Bronchial epithelial cell (primary cell): Measurements from ENCODE around the gene LY6G6D. TPM values are rescaled to one million over a fixed set of nuclear protein-coding genes. Genes with fewer than 3 reads are reported as not detected.
A peak's percentile ranks its signal among the peaks of the same experiment; 100 is the strongest.

ENCODE experiments used
- DNase-seq: peaks from one replicate; pipeline ENCODE4 v3.0.0-alpha.2; 2010; ENCODE audit warnings: low read depth
- FAIRE-seq: peaks from 2 replicates; lab custom pipeline; 2011; peaks lifted over from hg19 to GRCh38; lab: Jason Lieb, UNC
- H3K27me3 ChIP-seq: 2 replicates; pipeline ENCODE4 v1.5.1; 2011; ENCODE audit warnings: low read length; ENCODE audit not compliant: control insufficient read depth, insufficient read depth
- H3K36me3 ChIP-seq: 2 replicates; pipeline ENCODE4 v1.5.1; 2011; ENCODE audit warnings: low read length; ENCODE audit not compliant: control insufficient read depth, insufficient read depth
- H3K4me3 ChIP-seq: 2 replicates; pipeline ENCODE4 v1.5.1; 2011; ENCODE audit warnings: mild to moderate bottlenecking, low read depth, low read length, control low read depth
- total RNA-seq: library from RNA; depleted of rRNA; stranded (reverse); fragments of >200 nt; gene quantifications from 2 replicates; pipeline ENCODE4 v1.2.1, GENCODE V29; 2014
- TF ChIP-seq, protein P1 (sequence below): IDR thresholded peaks from 2 replicates; pipeline ENCODE4 v1.5.1; 2011; ENCODE audit warnings: mild to moderate bottlenecking, moderate library complexity, low read length, control low read depth, inconsistent platforms; ENCODE audit not compliant: insufficient read depth, severe bottlenecking

LY6G6D gene
- total RNA-seq, 1 donor from 2014 or later, result not detected

DNA sequence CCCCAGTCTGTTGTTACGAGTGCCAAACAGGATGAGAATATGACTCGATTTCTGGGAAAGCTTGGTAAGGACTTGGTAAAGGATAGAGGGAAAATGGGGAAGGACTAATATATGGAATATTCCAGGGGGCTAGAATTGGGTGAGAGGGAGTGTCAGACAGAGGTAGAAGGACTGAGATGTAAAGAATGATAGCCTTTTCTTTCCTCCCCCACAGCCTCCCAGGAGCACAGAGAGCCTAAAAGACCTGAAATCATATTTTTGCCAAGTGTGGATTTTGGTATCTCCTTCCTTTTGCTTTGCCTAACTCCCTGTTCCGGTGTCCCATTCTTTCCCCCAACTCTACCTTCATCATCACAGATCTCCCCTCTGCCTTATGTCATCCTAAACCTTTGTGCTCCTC is 27.7 kb downstream of the LY6G6D start:
- no peak for DNase-seq
- no peak overlapping the region for H3K4me3 ChIP-seq
- H3K27me3 ChIP-seq, result no peaks in the 10 kb centered on the region
- TF ChIP-seq, protein P1, sequence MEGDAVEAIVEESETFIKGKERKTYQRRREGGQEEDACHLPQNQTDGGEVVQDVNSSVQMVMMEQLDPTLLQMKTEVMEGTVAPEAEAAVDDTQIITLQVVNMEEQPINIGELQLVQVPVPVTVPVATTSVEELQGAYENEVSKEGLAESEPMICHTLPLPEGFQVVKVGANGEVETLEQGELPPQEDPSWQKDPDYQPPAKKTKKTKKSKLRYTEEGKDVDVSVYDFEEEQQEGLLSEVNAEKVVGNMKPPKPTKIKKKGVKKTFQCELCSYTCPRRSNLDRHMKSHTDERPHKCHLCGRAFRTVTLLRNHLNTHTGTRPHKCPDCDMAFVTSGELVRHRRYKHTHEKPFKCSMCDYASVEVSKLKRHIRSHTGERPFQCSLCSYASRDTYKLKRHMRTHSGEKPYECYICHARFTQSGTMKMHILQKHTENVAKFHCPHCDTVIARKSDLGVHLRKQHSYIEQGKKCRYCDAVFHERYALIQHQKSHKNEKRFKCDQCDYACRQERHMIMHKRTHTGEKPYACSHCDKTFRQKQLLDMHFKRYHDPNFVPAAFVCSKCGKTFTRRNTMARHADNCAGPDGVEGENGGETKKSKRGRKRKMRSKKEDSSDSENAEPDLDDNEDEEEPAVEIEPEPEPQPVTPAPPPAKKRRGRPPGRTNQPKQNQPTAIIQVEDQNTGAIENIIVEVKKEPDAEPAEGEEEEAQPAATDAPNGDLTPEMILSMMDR, result no peak
- no peak for FAIRE-seq
- peaks cover 5% of the 10 kb centered on the region for H3K36me3 ChIP-seq

DNA sequence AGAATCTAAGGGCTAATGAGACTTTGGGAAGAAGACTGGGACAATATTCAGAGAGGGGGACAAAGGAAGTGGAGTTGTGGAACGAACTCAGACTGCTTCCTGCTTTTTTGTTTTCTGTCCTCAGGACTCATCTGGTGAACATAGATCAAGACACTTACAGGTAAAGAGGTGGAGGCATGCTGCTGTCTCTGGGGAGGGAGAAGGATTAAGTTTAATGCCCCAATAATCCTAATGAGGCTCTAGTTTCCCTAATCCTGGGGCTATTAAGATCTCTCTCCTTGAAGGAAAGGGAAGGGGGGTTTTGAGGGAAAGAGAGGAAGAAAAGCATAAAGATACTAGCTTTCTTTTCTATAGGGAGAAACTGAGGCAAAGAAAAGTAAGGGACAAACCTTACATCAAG is 29.3 kb downstream of the LY6G6D start:
- TF ChIP-seq, protein P1, result no peak
- DNase-seq, result no peak
- Histone ChIP-seq H3K36me3 (peaks cover 5% of the 10 kb centered on the region), H3K27me3 (no peaks in the 10 kb centered on the region), H3K4me3 (no peak overlapping the region)
- no peak for FAIRE-seq

DNA sequence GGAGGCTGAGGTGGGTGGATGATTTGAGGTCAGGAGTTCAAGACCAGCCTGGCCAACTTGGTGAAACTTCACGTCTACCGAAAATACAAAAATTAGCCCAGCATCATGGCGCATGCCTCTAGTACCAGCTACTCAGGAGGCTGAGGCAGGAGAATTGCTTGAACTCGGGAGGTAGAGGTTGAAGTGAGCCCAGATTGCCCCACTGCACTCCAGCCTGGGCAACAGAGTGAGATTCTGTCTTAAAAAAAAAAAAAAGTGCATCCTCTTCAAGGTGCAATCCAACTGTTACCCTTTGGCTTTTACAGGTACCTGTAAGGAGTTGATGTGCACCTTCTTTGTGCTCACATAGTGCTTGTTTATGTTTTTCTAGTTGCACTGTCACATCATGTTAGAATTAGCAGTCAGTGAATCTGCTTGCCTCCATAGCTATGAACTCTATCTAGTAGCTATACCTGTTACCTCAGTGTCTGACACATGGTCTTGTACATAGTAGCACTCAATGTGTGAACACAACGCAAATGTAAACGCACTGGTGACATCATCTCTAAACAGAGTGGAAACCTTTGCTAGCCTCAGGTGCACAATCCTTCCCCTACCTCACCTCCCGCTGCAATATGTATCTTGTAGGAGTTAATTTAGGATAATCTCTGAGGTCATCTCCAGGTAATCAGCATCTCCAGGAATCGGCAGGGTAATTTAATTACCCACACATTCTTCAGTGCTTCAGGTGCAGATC is 34.3 kb downstream of the LY6G6D start:
- DNase-seq (no peak), FAIRE-seq (no peak)

GRCh38 chr6:31750411-31751022 is 35.4 kb downstream of the LY6G6D start:
- FAIRE-seq (no peak), DNase-seq (no peak)
- H3K4me3 ChIP-seq, result no peak overlapping the region
- peaks cover 2% of the 10 kb centered on the region for H3K36me3 ChIP-seq
- no peaks in the 10 kb centered on the region for H3K27me3 ChIP-seq
- TF ChIP-seq, protein P1, result no peak

More for the DNA sequence above, 34.3 kb downstream of the LY6G6D start:
- H3K4me3 ChIP-seq, result no peak overlapping the region
- peaks cover 2% of the 10 kb centered on the region for H3K36me3 ChIP-seq
- no peaks in the 10 kb centered on the region for H3K27me3 ChIP-seq
- TF ChIP-seq, protein P1, result no peak

- H3K36me3 ChIP-seq, result no peaks in the 10 kb centered on the region
- FAIRE-seq (no peak), DNase-seq (peak; percentile 83)
- no peaks in the 10 kb centered on the region for H3K27me3 ChIP-seq
- TF ChIP-seq, protein P1, result no peak
- H3K4me3 ChIP-seq, result no peak overlapping the region
Observed at GRCh38 chr6:31752739-31753319, 37.7 kb downstream of the LY6G6D start.
